Fibroblast of skin of right quadriceps (primary cell): ENCODE measurements around the gene CAPN15.

Experiments used
- DNase-seq: peaks from one replicate; pipeline ENCODE4 v3.0.0-alpha.2; 2013

The CAPN15 gene

DNA sequence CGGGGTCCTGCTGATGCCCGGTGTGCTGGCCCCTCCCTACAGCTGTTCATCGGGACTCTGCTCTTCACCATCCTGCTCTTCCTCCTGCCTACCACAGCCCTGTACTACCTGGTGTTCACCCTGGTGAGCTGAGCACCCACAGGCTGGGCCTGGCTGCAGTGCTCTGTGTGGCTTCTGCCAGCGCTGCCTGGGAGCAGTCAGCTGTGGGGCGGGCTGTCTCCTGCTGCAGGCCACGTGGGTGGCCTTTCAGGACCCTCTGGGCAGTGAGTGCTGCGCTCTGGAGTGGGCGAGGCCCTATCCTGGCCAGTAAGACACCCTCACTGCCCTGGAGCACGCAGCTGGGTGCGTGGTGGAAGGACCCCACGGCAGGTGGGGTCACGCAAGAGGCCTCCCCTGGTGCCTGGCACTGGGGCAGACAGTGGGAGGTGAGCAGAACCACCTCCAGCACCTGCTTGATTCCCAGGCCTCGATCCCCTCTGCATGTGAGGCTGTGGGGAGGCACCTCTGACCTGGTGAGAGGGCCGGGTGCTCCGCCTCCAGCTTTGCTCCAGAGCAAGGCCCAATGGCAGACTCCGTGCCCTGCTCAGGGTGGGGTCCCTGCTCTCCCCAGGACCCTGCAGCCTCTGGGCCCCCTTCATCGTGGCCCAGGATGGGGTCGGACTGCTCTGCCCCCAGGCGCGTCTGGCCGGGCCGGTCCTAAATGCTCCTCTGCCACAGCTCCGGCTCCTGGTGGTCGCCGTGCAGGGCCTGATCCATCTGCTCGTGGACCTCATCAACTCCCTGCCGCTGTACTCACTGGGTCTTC, 52.8 kb downstream of the CAPN15 start:
- DNase-seq: no peak

DNA sequence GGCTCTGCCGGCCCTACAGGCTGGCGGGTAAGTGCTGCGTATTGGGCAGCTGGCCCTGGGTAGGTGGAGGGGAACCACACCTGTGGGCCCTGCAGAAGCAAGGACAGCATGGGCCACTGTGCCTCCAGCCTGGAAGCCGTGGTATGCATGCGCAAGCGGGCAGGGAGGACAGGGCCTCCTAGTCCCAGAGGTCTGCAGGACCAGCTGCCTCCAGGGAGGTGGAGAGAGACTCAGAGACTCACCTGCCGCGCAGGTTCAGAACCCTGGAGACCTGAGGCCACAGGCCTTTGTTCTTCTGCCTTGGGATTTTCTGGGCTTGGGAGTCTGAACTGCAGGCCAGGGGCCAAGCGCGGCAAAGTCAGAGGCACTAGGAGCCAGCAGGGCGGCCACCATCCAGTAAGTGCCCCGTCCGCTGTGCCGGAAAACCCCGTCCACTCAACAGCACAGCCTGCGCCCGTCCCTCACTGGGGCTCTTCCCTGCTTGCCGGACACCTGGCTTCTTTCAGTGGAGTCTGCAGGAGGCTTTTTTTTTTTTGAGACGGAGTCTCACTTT, 53.5 kb downstream of the CAPN15 start:
- no peak for DNase-seq

DNA sequence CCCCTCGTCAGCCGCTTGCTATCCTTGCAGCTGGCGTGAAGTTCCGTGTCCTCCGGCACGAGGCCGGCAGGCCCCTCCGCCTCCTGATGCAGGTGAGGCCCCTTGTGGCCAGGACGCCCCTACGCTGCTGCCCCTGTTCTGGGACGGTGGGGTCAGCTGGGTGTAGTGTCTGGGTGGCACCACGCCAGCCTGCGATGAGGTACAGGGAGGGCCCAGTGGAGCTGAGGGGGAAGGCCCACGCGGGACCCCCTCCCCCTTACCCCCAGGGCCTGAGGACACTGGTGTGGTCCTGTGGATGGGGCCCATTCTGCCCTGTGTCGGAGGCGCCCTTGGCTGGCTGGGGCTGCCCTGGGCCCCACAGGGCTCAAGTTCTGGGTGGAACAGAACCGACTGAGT, 54.7 kb downstream of the CAPN15 start:
- DNase-seq: no peak

DNA sequence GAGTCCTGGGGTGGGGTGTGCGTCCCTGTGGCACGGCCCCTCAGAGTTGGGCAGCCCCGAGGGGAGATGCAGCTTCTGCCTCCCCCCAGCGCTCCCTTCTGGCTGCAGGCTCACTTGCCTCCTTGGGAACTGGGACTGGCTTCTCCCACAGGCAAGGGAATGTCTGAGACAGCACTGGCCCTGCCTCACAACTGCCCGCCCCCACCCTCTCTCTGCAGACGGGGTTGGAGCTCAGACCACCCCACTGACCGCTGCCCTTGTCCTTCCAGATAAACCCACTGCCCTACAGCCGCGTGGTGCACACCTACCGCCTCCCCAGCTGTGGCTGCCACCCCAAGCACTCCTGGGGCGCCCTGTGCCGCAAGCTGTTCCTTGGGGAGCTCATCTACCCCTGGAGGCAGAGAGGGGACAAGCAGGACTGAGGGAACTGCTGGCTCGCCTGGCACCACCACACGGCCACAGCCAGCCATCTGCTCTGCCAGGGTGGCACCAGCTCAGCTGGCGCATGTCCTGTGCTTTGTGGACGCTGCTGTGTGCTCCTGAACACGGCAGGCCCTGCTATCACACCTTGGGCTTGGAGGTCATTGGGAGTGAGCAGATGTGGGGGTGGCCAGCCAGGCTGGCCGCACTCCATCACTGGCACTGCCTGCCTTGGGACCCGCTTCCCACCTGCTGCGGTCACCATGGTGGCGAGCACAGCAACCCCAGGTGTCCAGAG, 55.3 kb downstream of the CAPN15 start:
- DNase-seq: no peak

DNA sequence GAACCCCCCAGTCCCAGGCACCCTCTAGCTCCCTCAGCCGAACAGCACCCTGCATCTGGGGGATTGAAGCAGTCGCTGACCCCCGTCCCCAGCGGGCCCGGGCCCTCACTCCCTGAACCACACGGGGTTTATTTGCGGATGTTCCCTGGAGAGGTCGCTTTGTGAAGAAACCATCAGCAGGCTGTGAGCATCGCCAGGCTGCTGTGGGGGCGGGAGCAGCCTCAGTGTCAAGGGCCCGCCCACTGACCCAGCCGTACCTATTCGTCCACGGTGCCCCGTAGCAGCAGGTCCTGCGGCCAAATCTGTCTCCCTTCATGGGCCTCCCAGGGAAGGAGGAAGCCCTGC, 55.9 kb downstream of the CAPN15 start:
- no peak for DNase-seq

DNA sequence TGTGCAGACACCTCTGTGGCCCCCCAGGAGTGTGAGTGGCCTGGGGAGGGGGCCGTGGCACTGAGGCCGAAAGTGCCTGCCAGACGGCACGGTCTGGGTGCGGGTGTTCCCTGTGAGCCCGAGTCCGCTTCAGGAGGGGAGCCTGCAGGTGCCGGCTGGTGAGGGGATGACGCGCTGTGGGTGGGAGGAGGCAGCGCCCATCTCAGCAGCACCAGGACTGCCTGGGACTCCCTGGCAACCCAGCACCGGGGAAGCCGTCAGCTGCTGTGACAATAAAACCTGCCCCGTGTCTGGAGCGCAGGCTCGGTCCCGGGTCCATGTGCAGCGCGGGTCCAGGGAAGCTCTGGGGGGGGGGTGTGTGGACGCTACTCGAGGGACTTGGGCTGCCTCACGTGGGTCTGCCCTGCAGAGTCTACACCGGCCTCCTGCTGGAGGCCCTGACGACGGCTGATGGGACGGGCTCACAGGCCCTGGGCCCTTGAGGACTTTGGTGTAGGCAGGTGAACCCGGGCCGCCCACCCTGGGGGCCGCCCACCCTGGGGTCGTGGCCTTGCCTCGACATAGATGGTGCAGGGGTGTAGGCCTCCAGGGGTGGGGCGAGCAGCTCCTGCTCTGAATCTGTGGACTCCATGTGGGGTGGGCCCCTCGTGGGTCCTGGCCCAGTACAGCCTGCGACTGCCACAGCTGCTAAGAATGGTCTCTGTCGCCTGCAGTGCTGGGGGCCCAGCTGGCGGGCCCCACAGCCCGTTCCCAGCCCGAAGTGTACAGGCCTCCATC, 56.5 kb downstream of the CAPN15 start:
- no peak for DNase-seq

DNA sequence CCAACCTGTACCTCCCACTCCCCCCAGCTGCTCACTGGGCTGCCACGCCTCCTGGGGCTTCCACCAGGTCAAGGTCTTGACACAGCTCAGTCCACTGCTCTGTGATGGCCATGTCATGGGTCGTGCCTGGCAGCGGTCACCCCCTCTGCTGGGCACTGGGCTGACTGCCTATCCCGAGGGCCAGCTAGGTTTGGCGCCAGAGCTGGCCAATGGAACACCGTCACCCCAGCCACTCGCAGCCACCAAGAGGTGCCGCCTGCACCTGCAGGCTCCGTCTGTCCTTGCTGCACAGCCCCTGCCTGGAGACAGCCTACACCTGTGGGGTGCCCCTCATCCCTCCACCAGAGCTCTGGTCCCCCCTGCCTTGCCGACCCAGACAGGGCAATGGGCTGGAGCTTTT, 57.8 kb downstream of the CAPN15 start:
- DNase-seq: no peak

DNA sequence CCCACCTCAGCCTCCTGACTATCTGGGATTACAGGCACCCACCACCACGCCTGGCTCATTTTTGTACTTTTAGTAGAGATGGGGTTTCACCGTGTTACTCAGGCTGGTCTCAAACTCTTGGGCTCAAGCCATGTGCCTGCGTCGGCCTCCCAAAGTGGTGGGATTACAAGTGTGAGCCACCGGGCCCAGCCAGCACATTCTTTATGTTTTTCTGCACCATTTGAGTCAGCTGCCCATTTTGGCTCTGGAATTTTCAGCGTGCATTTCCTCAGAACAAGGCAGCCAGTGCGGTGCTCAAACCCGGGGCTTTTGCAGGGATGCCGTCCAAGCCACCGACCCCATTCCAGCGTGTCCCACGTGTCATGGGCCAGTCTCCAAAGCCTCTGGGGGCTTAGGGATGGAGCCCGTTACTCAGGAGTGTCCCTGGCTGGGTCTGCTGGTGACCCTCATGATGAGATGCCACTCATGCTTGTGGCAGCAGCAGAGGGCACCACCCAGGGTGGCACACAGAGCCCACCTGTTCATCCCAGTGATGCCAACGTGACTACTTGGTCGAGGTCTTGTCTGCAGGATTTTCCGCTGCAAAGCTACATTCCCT, 58.6 kb downstream of the CAPN15 start:
- peak; percentile 37 for DNase-seq

DNA sequence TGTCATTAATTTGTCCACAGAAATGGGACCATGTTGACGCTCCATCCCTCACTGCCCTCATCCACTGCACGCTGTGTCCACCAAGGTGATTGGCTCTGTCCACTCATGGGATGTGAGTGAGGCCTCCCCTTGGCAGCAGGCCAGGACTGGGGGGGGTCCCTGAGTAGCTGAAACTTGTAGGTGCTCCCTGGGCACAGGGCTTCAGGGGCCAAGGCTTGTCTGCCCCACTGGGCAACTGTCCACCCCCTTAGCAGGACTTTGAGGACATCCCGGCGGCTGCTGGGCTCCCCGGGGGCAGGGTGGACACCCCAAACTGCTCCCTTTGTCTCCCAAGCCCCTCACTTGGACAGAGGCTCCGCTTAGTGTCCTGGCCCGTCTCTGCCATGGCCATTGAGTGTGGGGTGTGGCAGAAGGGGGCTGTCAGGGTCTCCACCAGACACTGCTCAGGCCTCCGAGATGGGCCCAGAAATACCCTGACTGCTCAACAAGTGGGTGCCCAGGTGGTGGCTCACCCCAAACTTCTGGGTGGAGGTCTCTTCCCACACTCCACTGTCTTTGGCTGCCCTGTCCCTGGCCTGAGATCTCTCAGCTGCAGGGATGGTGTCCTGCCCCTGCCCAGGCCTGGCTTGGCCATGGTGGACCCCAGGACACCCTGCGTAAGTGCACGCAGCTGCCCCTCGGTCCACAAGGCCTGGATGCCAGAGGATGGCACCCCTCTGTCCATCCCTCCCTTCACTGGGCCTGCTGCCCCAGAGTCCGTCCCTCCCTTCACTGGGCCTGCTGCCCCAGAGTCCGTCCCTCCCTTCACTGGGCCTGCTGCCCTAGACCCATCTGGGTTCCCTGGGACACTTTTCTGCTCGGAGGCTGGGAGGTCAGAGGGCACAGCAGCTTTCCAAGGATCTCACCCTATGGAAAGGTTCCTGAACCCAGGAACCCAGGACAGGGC, 59.4 kb downstream of the CAPN15 start:
- DNase-seq: no peak

DNA sequence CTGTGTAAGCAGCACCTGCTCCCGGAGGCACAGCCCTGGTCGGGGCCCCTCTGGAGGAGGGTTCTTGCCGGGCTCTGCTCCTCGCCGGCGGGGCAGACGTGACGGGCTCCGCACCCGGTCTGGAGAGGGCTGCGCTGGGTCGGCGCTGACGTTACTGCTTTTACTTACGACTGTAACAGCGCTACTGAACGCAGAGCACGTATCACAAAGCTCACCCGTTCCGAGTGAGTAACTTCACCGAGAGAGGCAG, 61.1 kb downstream of the CAPN15 start:
- DNase-seq: peak; percentile 48

DNA sequence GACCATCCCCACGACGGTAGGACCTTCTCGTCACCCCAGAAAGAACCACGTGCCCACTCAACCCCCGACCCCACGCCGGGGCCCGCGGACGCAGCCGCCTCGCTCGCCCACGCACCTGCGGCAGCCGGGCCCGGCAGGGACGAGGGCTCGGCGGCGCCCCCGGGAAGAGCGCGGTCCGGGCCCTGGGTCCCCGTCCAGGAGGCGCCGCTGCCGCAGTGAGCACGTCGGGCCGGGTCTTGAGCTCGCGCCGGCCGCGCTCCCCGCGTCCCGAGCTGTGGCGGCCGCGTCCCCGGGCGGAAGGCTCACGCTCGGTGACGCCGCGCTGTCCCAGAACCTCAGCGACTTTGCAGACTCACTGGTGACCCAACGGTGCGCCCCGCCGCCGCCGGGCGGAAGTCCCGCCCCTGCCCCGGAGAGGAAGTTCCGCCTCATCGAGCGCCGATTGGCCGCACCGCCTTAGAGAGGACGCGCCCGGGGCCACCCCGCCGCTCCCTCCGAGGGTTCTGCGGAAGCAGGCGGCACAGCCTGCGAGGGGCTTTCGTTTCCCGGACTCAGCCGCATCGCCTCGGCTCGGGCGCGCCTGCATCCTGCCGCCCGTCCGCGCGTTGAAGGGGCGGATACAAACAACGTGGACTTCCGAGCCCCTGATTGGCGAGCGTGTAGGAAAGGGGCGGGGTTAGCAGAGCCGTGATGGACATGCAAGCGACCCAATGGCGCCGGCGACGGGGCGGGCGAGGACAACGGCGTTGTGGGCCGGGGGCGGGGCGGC, 61.6 kb downstream of the CAPN15 start:
- DNase-seq: peak; percentile 95

DNA sequence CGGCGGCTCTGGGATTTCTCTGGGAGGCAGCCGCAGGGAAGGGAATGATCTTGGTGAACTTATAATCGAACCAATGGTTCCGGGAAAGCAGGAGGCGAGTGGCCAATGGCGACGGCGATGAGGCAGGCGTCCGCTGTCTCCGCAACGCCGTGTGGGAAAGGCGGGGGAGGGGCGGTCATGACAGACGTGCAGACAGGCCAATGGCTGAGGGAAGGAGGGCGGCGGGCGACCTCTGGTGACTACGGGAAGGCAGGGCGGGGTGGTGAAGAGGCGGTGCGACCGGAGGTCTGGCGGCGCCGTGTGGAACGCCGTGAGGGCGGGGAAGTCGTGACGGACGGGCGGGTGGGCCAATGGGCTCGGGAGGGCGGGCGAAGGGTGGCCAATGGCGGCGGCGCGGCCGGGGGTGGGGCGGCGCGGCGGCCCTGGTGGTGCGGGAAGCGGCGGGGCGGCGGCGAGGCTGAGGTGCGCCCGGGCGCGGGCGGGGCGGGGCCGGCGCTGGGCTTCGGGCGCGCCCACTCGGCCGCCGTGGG, 62.2 kb downstream of the CAPN15 start, which contains the start of gene RAB40C:
RAB40C (plus strand) TSS at position 409 of the 530 bp plus-strand sequence. CDS start 226 bp downstream, outside the sequence.
- DNase-seq: peak; percentile 97

DNA sequence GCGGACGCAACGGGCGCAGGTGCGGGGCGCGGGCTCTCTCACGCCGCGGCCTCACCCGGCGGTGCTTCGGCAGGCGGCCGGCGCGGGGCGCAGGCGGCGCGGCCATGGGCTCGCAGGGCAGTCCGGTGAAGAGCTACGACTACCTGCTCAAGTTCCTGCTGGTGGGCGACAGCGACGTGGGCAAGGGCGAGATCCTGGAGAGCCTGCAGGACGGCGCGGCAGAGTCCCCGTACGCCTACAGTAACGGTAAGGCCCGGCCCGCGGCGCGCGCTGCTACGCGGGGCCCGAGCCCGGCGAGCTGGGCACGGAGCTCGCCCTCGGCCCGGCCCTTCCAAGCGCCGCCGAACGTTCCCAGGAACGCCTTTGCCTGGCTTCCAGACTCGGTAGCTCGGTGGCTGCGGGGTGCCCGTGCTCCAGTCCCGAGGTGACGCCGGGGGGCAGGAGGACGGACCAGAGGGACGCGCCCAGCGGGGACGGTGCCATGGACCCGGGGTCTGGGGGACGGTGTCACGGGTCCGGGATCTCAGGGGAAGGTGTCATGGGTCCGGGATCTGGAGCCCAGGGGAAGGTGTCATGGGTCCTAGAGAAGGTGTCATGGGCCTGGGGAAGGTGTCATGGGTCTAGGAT, 62.8 kb downstream of the CAPN15 start:
- DNase-seq: peak; percentile 34

DNA sequence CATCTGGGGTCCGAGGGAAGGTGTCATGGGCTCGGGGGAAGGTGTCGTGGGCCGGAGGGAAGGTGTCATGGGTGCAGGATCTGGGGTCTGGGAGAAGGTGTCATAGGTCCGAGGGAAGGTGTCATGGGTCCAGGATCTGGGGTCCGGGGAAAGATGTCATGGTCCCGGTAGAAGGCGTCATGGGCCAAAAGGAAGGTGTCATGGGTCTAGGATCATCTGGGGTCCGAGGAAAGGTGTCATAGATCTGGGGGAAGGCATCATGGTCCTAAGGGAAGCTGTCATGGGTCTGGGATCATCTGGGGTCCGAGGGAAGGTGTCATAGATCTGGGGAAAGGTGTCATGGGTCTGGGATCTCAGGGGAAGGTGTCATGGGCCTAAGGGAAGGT, 63.3 kb downstream of the CAPN15 start:
- no peak for DNase-seq

DNA sequence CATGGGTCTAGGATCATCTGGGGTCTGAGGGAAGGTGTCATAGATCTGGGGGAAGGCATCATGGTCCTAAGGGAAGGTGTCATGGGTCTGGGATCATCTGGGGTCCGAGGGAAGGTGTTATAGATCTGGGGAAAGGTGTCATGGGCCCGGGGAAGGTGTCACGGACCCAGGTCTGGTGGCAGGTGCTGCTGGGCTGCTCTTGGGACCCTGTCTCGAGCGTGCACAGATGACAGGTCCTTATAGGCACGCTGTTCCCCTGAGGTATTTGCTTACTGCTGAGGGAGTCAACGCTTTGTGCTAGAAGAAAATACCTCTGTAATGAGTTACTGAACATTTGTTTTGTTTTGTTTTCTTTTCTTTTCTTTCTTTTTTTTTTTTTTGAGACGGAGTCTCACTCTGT, 63.7 kb downstream of the CAPN15 start:
- no peak for DNase-seq

DNA sequence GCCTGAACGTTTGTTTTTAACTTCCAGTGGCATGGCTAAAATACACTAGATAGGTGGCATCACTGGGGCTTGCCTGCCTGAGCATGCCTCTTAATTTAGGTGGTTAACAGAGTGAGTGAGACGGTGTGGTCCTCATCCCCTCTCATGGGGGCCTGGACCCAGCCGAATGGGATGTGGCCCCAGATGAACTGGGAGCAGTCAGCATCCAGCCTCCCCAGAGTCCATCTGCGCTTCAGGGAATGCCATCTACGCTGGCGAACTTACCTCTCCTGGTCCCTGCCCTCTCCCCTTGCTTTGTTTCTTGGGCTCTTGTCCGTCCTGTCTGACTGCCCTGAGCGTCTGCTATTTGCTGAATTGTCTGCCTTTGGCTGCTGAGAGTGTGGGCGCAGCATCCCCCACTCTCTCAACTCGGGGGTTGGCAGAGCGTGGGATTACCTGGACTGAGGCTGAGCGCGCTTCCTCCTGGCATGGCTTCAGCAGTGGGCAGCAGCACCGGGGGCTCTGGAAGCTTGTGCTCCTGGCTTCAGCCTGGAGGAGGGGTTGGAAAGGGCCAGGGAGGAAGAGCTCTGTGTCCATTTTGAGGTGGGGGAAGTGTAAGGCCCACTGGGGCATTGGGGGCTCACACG, 64.5 kb downstream of the CAPN15 start:
- DNase-seq: no peak

DNA sequence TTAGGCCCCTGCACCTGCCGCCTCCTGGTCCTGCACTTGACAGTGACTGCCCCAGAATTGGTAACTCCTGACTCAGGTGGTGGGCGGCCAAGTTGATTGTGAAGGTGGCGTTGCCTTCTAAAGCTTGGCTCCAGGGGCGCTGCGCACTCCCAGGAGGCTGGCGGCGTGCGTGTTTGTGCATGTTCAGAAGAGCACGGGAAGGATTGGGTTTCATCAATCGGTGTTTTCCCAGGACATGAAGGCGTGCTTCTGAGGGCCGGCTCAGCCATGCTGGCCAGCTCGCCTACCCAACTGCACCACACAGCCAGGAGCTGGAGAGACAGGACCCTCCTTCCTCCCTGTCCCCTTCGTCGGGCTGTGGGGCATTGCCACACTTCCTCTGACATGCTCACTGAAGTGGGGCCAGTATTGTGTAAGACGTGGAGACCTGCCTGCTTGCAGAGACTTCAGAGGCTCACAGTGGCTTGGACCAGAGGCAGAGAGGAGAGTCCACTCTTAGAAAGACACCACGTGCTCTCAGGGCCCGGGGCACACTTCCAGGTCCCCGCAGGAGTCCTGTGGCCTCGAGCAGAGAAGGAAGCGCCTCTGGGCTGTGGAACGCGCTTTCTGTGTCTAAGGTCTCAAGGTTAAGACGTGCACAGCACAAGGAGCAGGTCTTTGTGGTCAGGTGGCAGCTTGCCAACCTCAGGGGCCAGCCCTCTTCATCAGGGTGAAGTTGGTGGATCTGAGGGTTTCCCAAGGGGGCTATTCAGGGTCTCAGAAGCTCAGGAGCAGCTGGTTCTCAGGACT, 65.2 kb downstream of the CAPN15 start:
- DNase-seq: no peak

DNA sequence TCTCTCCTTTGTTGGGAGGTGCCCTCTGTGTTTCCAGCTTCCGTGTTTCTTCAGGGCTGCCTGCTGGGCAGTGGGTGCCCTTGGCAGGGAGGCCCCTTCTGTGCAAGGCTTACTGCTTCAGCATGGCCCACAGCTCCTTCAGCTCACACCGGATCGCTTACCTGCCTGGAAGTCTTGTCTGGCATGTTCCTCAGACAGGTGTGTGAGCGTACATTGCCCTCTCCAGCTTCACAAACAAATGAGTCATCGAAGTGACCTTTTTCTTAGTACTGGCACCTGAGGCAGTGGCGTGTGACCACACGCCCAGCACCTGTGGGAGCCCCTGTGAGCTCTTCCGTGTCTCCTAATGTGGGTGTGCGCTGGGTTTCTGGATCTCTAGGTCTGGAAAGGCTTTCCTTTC, 65.9 kb downstream of the CAPN15 start:
- no peak for DNase-seq

DNA sequence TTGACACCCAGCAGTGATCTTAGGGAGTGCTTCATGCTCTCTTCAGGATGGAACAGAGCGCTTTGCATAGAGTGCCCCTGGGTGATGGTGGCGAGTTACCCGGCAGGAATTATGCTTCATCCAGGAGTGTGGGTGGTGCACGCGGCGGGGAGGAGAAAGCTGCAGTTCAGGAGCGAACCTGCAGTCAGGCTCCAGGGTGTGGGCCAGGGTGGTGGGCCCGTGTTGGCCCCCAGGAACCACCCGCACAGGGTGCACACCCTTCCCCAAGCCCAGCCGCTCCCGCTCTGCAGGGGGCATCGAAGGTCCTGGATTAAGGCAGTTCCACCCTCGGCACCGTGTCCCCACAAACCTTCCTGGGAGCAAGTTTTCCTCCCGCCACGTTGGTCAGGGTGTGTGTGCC, 66.3 kb downstream of the CAPN15 start:
- DNase-seq: no peak
